Fibroblast of peridontal ligament (primary cell): ENCODE data around the gene RAB1A.
A peak's percentile ranks its signal among the peaks of the same experiment; 100 is the strongest.
"Not testable (repeated sequence)": the region's sequence is repeated elsewhere in the genome, so short reads cannot be mapped to it uniquely, and the experiment has no call there.

ENCODE experiments used
- DNase-seq: peaks from one replicate; pipeline ENCODE4 v3.0.0-alpha.2; 2010; ENCODE audit errors: extremely low read depth

RAB1A gene

GRCh38 chr2:65129826-65130663 is at the start of gene RAB1A:
Gene RAB1A, minus strand, starts transcription at chr2:65130106. Its CDS starts 191 bp downstream, at chr2:65129915.
- peak; percentile 99 for DNase-seq

- DNase-seq, result no peak
These were observed 48.0 kb upstream of the RAB1A start for GRCh38 chr2:65177751-65178442.

- no peak for DNase-seq
These were observed 46.1 kb upstream of the RAB1A start for GRCh38 chr2:65175894-65176530.

GRCh38 chr2:65174031-65174430 is 44.1 kb upstream of the RAB1A start:
- not testable (repeated sequence) for DNase-seq

- DNase-seq, result no peak
These were observed 43.3 kb upstream of the RAB1A start for GRCh38 chr2:65172994-65173790.

GRCh38 chr2:65170611-65171477 is 40.9 kb upstream of the RAB1A start:
- DNase-seq, result not testable (repeated sequence)

- DNase-seq, result no peak
These were observed 39.8 kb upstream of the RAB1A start for GRCh38 chr2:65169760-65170136.

GRCh38 chr2:65165558-65165957 is 35.7 kb upstream of the RAB1A start:
- DNase-seq, result no peak

GRCh38 chr2:65164426-65164891 is 34.6 kb upstream of the RAB1A start:
- peak; percentile 20 for DNase-seq

GRCh38 chr2:65161551-65162100 is 31.7 kb upstream of the RAB1A start:
- no peak for DNase-seq

GRCh38 chr2:65159906-65160305 is 30.0 kb upstream of the RAB1A start:
- DNase-seq, result no peak

- no peak for DNase-seq
These were observed 29.4 kb upstream of the RAB1A start for GRCh38 chr2:65159261-65159660.

GRCh38 chr2:65158557-65158956 is 28.7 kb upstream of the RAB1A start:
- DNase-seq, result no peak

GRCh38 chr2:65157856-65158255 is 27.9 kb upstream of the RAB1A start:
- DNase-seq, result not testable (repeated sequence)

GRCh38 chr2:65156041-65156440 is 26.1 kb upstream of the RAB1A start:
- no peak for DNase-seq

GRCh38 chr2:65153515-65153914 is 23.6 kb upstream of the RAB1A start:
- no peak for DNase-seq

GRCh38 chr2:65146078-65146477 is 16.2 kb upstream of the RAB1A start:
- DNase-seq, result no peak

GRCh38 chr2:65144571-65144970 is 14.7 kb upstream of the RAB1A start:
- DNase-seq, result no peak

- no peak for DNase-seq
These were observed 12.6 kb upstream of the RAB1A start for GRCh38 chr2:65142515-65142914.

- DNase-seq, result no peak
These were observed 7.4 kb upstream of the RAB1A start for GRCh38 chr2:65137197-65137775.
